ENCODE results near the gene TAS2R7.
A peak's percentile ranks its signal among the peaks of the same experiment; 100 is the strongest.
"Not testable (repeated sequence)": the region's sequence is repeated elsewhere in the genome, so short reads cannot be mapped to it uniquely, and the experiment has no call there.

Gene TAS2R7

GRCh38 chr12:10802587-10802986, at the start of gene TAS2R7:
Gene TAS2R7, minus strand, starts transcription at chr12:10802627. Its CDS starts 57 bp downstream, at chr12:10802570.
- peak; percentile 42 for DNase-seq

- no peak for DNase-seq
Measured at GRCh38 chr12:10851243-10851858, 48.9 kb upstream of the TAS2R7 start.

- DNase-seq: no peak
Measured at GRCh38 chr12:10849425-10849878, 47.0 kb upstream of the TAS2R7 start, which contains the start of gene PRR4. Gene PRR4, minus strand, starts transcription at chr12:10849475. Its CDS starts 38 bp downstream, at chr12:10849437.

GRCh38 chr12:10847744-10848143, 45.3 kb upstream of the TAS2R7 start:
- no peak for DNase-seq

GRCh38 chr12:10842862-10843261, 40.4 kb upstream of the TAS2R7 start:
- no peak for DNase-seq

GRCh38 chr12:10838461-10838860, 36.0 kb upstream of the TAS2R7 start:
- DNase-seq: no peak

GRCh38 chr12:10829994-10830393, 27.6 kb upstream of the TAS2R7 start:
- DNase-seq: no peak

GRCh38 chr12:10826258-10826657, 23.8 kb upstream of the TAS2R7 start, which contains the start of gene TAS2R10:
Gene TAS2R10, minus strand, starts transcription at chr12:10826358. Its CDS starts 89 bp downstream, at chr12:10826269.
- DNase-seq: no peak

- DNase-seq: no peak
Measured at GRCh38 chr12:10824957-10825356, 22.5 kb upstream of the TAS2R7 start.

GRCh38 chr12:10811883-10812536, 9.6 kb upstream of the TAS2R7 start:
- no peak for DNase-seq

- DNase-seq: no peak
Measured at GRCh38 chr12:10810068-10810467, 7.6 kb upstream of the TAS2R7 start, which contains the start of gene TAS2R9. Gene TAS2R9, minus strand, starts transcription at chr12:10810168. Its CDS starts 93 bp downstream, at chr12:10810075.

GRCh38 chr12:10807186-10807585, 4.8 kb upstream of the TAS2R7 start, which contains the start of gene TAS2R8:
Gene TAS2R8, minus strand, starts transcription at chr12:10807286. Its CDS starts 306 bp downstream, at chr12:10806980.
- no peak for DNase-seq

GRCh38 chr12:10801741-10802140, 686 bp downstream of the TAS2R7 start:
- DNase-seq: no peak

GRCh38 chr12:10794222-10794621, 8.2 kb downstream of the TAS2R7 start:
- DNase-seq: no peak

GRCh38 chr12:10791769-10792168, 10.7 kb downstream of the TAS2R7 start:
- not testable (repeated sequence) for DNase-seq

- DNase-seq: no peak
Measured at GRCh38 chr12:10783252-10783651, 19.2 kb downstream of the TAS2R7 start.

- DNase-seq: peak; percentile 28
Measured at GRCh38 chr12:10779103-10779502, 23.3 kb downstream of the TAS2R7 start.

- DNase-seq: peak; percentile 73
Measured at GRCh38 chr12:10771132-10771733, 31.2 kb downstream of the TAS2R7 start.

GRCh38 chr12:10759657-10760056, 42.8 kb downstream of the TAS2R7 start:
- DNase-seq: no peak

- no peak for DNase-seq
Measured at GRCh38 chr12:10756194-10756593, 46.2 kb downstream of the TAS2R7 start.

- DNase-seq: no peak
Measured at GRCh38 chr12:10753059-10753458, 49.4 kb downstream of the TAS2R7 start.

Data from eye (tissue), 1 donor.